Posterior cingulate gyrus (tissue), 11 donors: ENCODE results near the gene DHH.

ENCODE experiments used
- DNase-seq, 10 donors: peaks; one replicate each; pipeline versions ENCODE4 v3.0.0 to v3.0.0-alpha.2; 2020 to 2021; ENCODE audit warnings: mixed read lengths in 3 of 10
- intact Hi-C: fragments of 100-400 bp; cut with DNase I; formaldehyde crosslinking; loops from one replicate; pipeline ENCODE4 v1.15.1; 2023

DHH gene

GRCh38 chr12:49088150-49088931 is 6.3 kb downstream of the DHH start:
- intact Hi-C loops, result loop anchor here (1.0 to 2.0 kb wide), 2 partner anchors 32 to 147 kb away; no protein-coding TSS in a partner anchor
- peak; percentile 60 to 96 (median 80) for DNase-seq

- intact Hi-C loops, result no loop called here
- DNase-seq, result no peak
Observed at GRCh38 chr12:49086116-49086515, 8.5 kb downstream of the DHH start.

- no peak for DNase-seq
- intact Hi-C loops, result no loop called here
Observed at GRCh38 chr12:49084438-49084837, 10.2 kb downstream of the DHH start.

GRCh38 chr12:49079793-49080192 is 14.8 kb downstream of the DHH start:
- intact Hi-C loops, result no loop called here
- DNase-seq, result no peak

- intact Hi-C loops, result no loop called here
Observed at GRCh38 chr12:49070971-49071370, 23.6 kb downstream of the DHH start.

GRCh38 chr12:49069507-49070346 is 24.9 kb downstream of the DHH start, which contains the start of gene RHEBL1:
TSS of gene RHEBL1 (minus strand) at chr12:49069979. CDS start at chr12:49069785, 194 bp downstream.
- intact Hi-C loops, result no loop called here
- peak; percentile 96 to 100 (median 98) for DNase-seq

More at GRCh38 chr12:49070971-49071370, 23.6 kb downstream of the DHH start:
- peak in 1 of 10 donors; percentile 50 for DNase-seq

- intact Hi-C loops, result no loop called here
- peak in 3 of 10 donors; percentile 43 to 88 (median 78) for DNase-seq
Observed at GRCh38 chr12:49068879-49069506, 25.6 kb downstream of the DHH start.

- intact Hi-C loops, result no loop called here
- DNase-seq, result peak in 1 of 10 donors; percentile 6
Observed at GRCh38 chr12:49066120-49066519, 28.5 kb downstream of the DHH start.

GRCh38 chr12:49064767-49065152 is 29.8 kb downstream of the DHH start:
- DNase-seq, result peak in 1 of 10 donors; percentile 40
- intact Hi-C loops, result loop anchor here (2.0 to 5.0 kb wide), 2 partner anchors 58 to 170 kb away; no protein-coding TSS in a partner anchor

GRCh38 chr12:49061916-49062315 is 32.7 kb downstream of the DHH start:
- DNase-seq, result peak in 1 of 10 donors; percentile 54
- intact Hi-C loops, result loop anchor here (5.0 kb wide), 1 partner anchor 60 kb away; no protein-coding TSS in a partner anchor

- DNase-seq, result no peak
- intact Hi-C loops, result loop anchor here (5.0 kb wide), 1 partner anchor 61 kb away; no protein-coding TSS in a partner anchor
Observed at GRCh38 chr12:49061157-49061650, 33.4 kb downstream of the DHH start.

GRCh38 chr12:49060237-49061156 is 34.1 kb downstream of the DHH start, which contains the start of gene KMT2D:
TSS of gene KMT2D (minus strand) at chr12:49060794. CDS start at chr12:49055324, 5,470 bp downstream.
- intact Hi-C loops, result loop anchor here (5.0 kb wide), 1 partner anchor 62 kb away; no protein-coding TSS in a partner anchor
- peak; percentile 86 to 99 (median 90) for DNase-seq

- DNase-seq, result peak in 2 of 10 donors; percentile 59 to 88
- intact Hi-C loops, result loop anchor here (5.0 kb wide), 1 partner anchor 63 kb away; no protein-coding TSS in a partner anchor
Observed at GRCh38 chr12:49059299-49060171, 35.1 kb downstream of the DHH start.

GRCh38 chr12:49059045-49059298 is 35.6 kb downstream of the DHH start:
- intact Hi-C loops, result no loop called here
- no peak for DNase-seq

- intact Hi-C loops, result no loop called here
- DNase-seq, result peak in 2 of 10 donors; percentile 21 to 24
Observed at GRCh38 chr12:49058366-49059044, 36.1 kb downstream of the DHH start.

GRCh38 chr12:49057888-49058287 is 36.7 kb downstream of the DHH start:
- intact Hi-C loops, result no loop called here
- DNase-seq, result peak in 2 of 10 donors; percentile 17 to 23

GRCh38 chr12:49055978-49056754 is 38.4 kb downstream of the DHH start:
- peak in 6 of 10 donors; percentile 37 to 90 (median 52) for DNase-seq
- intact Hi-C loops, result no loop called here
